A673 (cell line): ENCODE measurements around the gene HLA-A. TPM values are rescaled to one million over a fixed set of nuclear protein-coding genes. Genes with fewer than 3 reads are reported as not detected.

ENCODE experiments used
- Bru-seq: library from RNA; stranded (reverse); fragments of 400-500 nt; gene quantifications from one replicate; lab custom pipeline; 2021; lab: Mats Ljungman, UMichigan
- BruChase-seq, 2 experiments: library from RNA; stranded (reverse); fragments of 400-500 nt; gene quantifications; one replicate each; lab custom pipeline; 2021; lab: Mats Ljungman, UMichigan
- BruUV-seq: library from RNA; stranded (reverse); fragments of 400-500 nt; replicated peaks from 2 replicates; lab custom pipeline; 2021; lab: Mats Ljungman, UMichigan
- CTCF ChIA-PET: fragments of 300-600 bp; sonication (Branson Sonifier 250); formaldehyde crosslinking; loops from one replicate; lab custom pipeline; 2022; ENCODE audit warnings: antibody characterized with exemption; lab: Charles Lee
- POLR2A ChIA-PET: fragments of 300-600 bp; sonication (Branson Sonifier 250); formaldehyde crosslinking; loops from one replicate; lab custom pipeline; 2022; ENCODE audit warnings: antibody characterized with exemption; ENCODE audit not compliant: low non-redundant PET; lab: Charles Lee
- DNase-seq: peaks from one replicate; pipeline ENCODE4 v3.0.0-alpha.2; 2015; ENCODE audit warnings: low spot score
- H3K27ac ChIP-seq: fragments of 200-600 bp; sonication (generic); 2 replicates; pipeline ENCODE4 v1.5.1; 2016; ENCODE audit warnings: mixed run types, low read depth, mild to moderate bottlenecking, mixed read lengths, antibody characterized with exemption, low read length; ENCODE audit not compliant: poor library complexity, severe bottlenecking
- H3K27me3 ChIP-seq: fragments of 200-600 bp; sonication (generic); replicated peaks from 2 replicates; pipeline ENCODE4 v1.6.1; 2017; ENCODE audit warnings: mixed run types, low read depth, mild to moderate bottlenecking, mixed read lengths, antibody characterized with exemption, low read length; ENCODE audit not compliant: insufficient read depth, poor library complexity
- H3K36me3 ChIP-seq: fragments of 200-600 bp; sonication (generic); 2 replicates; pipeline ENCODE4 v1.6.1; 2016; ENCODE audit warnings: mixed run types, mild to moderate bottlenecking, mixed read lengths, antibody characterized with exemption, low read length; ENCODE audit not compliant: insufficient read depth, poor library complexity, severe bottlenecking
- H3K4me1 ChIP-seq: fragments of 200-600 bp; sonication (generic); 2 replicates; pipeline ENCODE4 v1.6.1; 2017; ENCODE audit warnings: mixed run types, mild to moderate bottlenecking, mixed read lengths, antibody characterized with exemption, low read length; ENCODE audit not compliant: insufficient read depth, poor library complexity, severe bottlenecking
- H3K4me3 ChIP-seq: fragments of 200-600 bp; sonication (generic); 2 replicates; pipeline ENCODE4 v1.5.1; 2016; ENCODE audit warnings: low read depth, mixed run types, mild to moderate bottlenecking, mixed read lengths, low read length; ENCODE audit not compliant: poor library complexity, severe bottlenecking
- H3K9me3 ChIP-seq: fragments of 200-600 bp; sonication (generic); 2 replicates; pipeline ENCODE4 v1.6.1; 2016; ENCODE audit warnings: mixed run types, low read depth, mild to moderate bottlenecking, mixed read lengths, antibody characterized with exemption, low read length; ENCODE audit not compliant: poor library complexity, severe bottlenecking
- CTCF ChIP-seq: fragments of 300-800, 200-600 bp; sonication (generic); conservative IDR thresholded peaks from 2 replicates; pipeline ENCODE4 v1.5.1; 2017; ENCODE audit warnings: low read depth, mild to moderate bottlenecking, antibody characterized with exemption, low read length, moderate library complexity, mixed read lengths
- EZH2 ChIP-seq: fragments of 200-600 bp; sonication (generic); IDR thresholded peaks from 2 replicates; pipeline ENCODE4 v1.6.1; 2017; ENCODE audit warnings: borderline replicate concordance, low read depth, mild to moderate bottlenecking, mixed read lengths, antibody characterized with exemption, low read length; ENCODE audit not compliant: poor library complexity, severe bottlenecking
- intact Hi-C: fragments of 100-400 bp; cut with micrococcal nuclease; formaldehyde crosslinking; loops from one replicate; pipeline ENCODE4 v1.10.0; 2022; ENCODE audit not compliant: unreplicated experiment
- long read RNA-seq: library from polyadenylated mRNA; stranded (forward); transcript quantifications from one replicate; pipeline ENCODE4 v2.0.0, GENCODE V29; 2022
- total RNA-seq: library from RNA; stranded (reverse); gene quantifications from 2 replicates; pipeline ENCODE4 v1.2.3, GENCODE V29; 2021

The HLA-A gene
- total RNA-seq: 190 TPM in 2 replicates
- Bru-seq, nascent RNA: percentile 78 among the genes with signal in this experiment
- percentile 75 among the genes with signal in this experiment for BruChase-seq, experiment 1, labeled RNA remaining after a 2-hour chase
- percentile 88 among the genes with signal in this experiment for BruChase-seq, experiment 2, labeled RNA remaining after a 6-hour chase
- long read RNA-seq, transcript HLA-A-203 (8 exons, 1,611 nt): major isoform, 250 of 322 reads
- long read RNA-seq, partial matches to known transcripts: 54 of 322 reads
- long read RNA-seq, other reads (novel, unspliced or antisense): 18 of 322 reads

DNA sequence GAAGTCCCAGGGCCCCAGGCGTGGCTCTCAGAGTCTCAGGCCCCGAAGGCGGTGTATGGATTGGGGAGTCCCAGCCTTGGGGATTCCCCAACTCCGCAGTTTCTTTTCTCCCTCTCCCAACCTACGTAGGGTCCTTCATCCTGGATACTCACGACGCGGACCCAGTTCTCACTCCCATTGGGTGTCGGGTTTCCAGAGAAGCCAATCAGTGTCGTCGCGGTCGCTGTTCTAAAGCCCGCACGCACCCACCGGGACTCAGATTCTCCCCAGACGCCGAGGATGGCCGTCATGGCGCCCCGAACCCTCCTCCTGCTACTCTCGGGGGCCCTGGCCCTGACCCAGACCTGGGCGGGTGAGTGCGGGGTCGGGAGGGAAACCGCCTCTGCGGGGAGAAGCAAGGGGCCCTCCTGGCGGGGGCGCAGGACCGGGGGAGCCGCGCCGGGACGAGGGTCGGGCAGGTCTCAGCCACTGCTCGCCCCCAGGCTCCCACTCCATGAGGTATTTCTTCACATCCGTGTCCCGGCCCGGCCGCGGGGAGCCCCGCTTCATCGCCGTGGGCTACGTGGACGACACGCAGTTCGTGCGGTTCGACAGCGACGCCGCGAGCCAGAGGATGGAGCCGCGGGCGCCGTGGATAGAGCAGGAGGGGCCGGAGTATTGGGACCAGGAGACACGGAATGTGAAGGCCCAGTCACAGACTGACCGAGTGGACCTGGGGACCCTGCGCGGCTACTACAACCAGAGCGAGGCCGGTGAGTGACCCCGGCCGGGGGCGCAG, at the start of gene HLA-A:
Gene HLA-A, plus strand, starts transcription at position 258 of the 778 bp plus-strand sequence. Its CDS starts 22 bp downstream, at position 280.
- peak within 1 kb of the TSS; percentile 80 for H3K4me3 ChIP-seq
- H3K27me3 ChIP-seq: no peaks in the 10 kb centered on the region
- POLR2A ChIA-PET: no interaction called here
- peaks cover 8% of the 10 kb centered on the region for H3K36me3 ChIP-seq
- H3K27ac ChIP-seq: peak within 1 kb of the TSS; percentile 80
- TF ChIP-seq EZH2: no peak
- 0 out of 2 replicates have a peak, but pooled peaks have one; percentile 10 for TF ChIP-seq CTCF
- intact Hi-C loops: loop anchor here (1.0 kb wide), 1 partner anchor 8 kb away; no protein-coding TSS in a partner anchor
- TSS peak; percentile 69 for BruUV-seq
- H3K9me3 ChIP-seq: no peaks in the 10 kb centered on the region
- peak; percentile 96 for DNase-seq
- H3K4me1 ChIP-seq: peaks cover 3% of the 10 kb centered on the region
- CTCF ChIA-PET: no interaction called here

DNA sequence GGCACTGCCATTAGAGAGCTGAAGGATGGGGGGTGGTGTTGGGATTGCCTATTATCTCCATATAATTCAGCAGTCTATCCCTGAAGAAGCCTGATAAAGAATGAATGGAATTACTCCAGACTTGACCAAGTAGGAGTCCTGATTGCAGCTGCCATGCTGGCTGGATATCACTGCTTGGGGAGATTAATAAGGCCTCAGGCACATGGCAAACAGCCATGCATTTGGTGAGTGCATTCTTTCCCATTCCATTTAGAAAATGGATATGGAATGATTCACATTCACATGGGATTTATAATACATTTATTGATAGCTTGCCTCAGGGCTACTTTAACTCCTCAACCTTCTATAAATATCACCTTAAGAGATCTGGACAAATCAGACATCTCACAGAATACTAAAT, 49.6 kb upstream of the HLA-A start:
- Histone ChIP-seq H3K27me3 (peaks cover 5% of the 10 kb centered on the region), H3K9me3 (no peaks in the 10 kb centered on the region), H3K4me1 (no peaks in the 10 kb centered on the region), H3K36me3 (no peaks in the 10 kb centered on the region), H3K4me3 (no peak overlapping the region), H3K27ac (no peak overlapping the region)
- no peak for TF ChIP-seq EZH2
- TF ChIP-seq CTCF: no peak
- ChIA-PET POLR2A (no interaction called here), CTCF (no interaction called here)
- intact Hi-C loops: no loop called here
- DNase-seq: no peak
- no TSS peak for BruUV-seq

GRCh38 chr6:29899281-29899680, 43.1 kb upstream of the HLA-A start:
- H3K4me1 ChIP-seq: no peaks in the 10 kb centered on the region
- H3K36me3 ChIP-seq: no peaks in the 10 kb centered on the region
- no peak overlapping the region for H3K27ac ChIP-seq
- ChIA-PET CTCF (no interaction called here), POLR2A (no interaction called here)
- intact Hi-C loops: no loop called here
- no peak for TF ChIP-seq EZH2
- no peak for TF ChIP-seq CTCF
- no TSS peak for BruUV-seq
- no peak for DNase-seq
- H3K27me3 ChIP-seq: peaks cover 4% of the 10 kb centered on the region
- H3K9me3 ChIP-seq: no peaks in the 10 kb centered on the region
- H3K4me3 ChIP-seq: no peak overlapping the region
